G401 (cell line): ENCODE data around the gene MRPL55. TPM values are rescaled to one million over a fixed set of nuclear protein-coding genes. Genes with fewer than 3 reads are reported as not detected.
A peak's percentile ranks its signal among the peaks of the same experiment; 100 is the strongest.

Source experiments
- DNase-seq: peaks from one replicate; pipeline ENCODE4 v3.0.0-alpha.2; 2015; ENCODE audit warnings: low spot score
- in situ Hi-C: cut with HindIII; loops from 2 replicates; pipeline ENCODE4 v1.10.0; 2016; ENCODE audit warnings: low sequenced_read_pairs, mixed read lengths
- total RNA-seq: library from RNA; depleted of rRNA; stranded (reverse); fragments of >200 nt; shearing (Covaris generic); gene quantifications from 2 replicates; pipeline ENCODE4 v1.2.3, GENCODE V29; 2014

The MRPL55 gene
- total RNA-seq, 1 experiment from 2014 or later, result 103 TPM

DNA sequence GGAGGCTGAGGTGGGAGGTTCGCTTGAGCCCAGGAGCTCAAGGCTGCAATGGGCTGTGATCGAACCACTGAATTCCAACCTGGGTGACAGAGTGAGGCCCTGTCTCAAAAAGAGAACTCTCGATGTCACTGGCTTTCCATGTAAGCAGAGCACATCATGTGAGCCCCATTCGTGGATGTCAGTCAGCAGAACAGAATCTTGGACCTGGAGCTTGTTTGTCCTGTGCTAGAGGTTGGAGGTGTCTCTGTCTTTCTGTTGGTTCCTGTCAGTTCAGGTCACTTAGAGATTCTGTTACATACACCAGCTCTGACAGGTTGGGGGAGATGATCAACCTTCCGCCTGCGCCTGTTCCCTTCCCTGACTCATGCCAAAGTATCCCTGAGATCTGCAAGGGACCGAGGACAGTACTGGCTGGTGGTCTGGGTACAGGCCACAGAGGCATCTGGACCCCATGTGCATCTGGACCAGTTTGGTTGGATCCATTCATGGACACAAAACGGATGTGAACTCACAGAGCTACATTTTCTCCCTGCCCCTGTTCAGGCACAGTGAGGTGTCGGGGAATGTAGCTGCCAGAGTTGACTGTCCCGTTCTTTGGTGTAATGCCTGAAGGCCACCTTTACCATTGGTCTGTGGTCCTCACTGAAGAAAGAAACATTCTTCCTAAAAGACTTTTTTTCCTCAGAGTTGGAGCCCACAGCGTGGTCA, 16.6 kb downstream of the MRPL55 start:
- no peak for DNase-seq
- in situ Hi-C loops, result no loop called here

DNA sequence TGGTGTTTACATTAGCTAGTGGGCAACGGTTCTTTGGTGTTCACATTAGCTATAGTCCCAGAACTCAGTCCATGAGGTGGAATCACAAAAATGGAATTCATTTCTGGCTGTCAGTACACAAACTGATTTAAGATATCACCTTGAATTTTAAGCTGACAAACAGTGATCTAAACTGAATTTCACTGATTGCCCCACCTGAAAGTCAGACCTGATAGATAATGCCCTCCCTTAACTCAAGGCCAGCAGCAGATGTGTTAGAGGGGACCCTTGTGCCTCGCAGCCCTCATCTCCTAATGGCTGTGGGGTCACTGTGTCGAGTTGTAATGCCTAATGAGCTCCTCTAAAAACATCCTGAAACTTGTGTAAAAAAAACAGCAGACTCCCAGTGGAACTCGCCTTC, 18.0 kb downstream of the MRPL55 start:
- no peak for DNase-seq
- in situ Hi-C loops, result no loop called here

DNA sequence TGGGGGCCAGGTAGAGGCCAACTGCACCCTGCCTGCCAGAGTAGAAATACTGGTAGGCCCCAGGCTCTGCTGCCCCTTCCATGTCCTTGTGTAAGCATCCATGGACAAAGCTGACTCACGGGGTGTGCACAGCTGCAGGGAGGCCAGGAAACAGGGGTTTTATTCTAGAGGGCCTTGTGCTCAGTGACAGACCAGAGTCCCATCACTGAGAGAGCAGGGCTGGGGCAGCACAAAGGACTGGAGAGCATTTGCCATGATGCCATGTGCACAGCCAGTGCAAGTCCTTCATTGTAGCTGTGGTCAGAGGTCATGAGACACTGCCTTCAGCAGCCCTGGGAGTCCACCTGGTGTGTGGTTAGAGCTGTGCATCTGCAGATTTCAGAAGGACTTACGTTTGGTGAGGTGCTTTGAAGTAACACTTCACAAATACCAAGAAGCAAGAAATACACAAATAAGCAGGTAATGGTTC, 18.5 kb downstream of the MRPL55 start:
- DNase-seq, result no peak
- in situ Hi-C loops, result no loop called here

GRCh38 chr1:228089519-228090380, 19.3 kb downstream of the MRPL55 start:
- no peak for DNase-seq
- in situ Hi-C loops, result no loop called here

DNA sequence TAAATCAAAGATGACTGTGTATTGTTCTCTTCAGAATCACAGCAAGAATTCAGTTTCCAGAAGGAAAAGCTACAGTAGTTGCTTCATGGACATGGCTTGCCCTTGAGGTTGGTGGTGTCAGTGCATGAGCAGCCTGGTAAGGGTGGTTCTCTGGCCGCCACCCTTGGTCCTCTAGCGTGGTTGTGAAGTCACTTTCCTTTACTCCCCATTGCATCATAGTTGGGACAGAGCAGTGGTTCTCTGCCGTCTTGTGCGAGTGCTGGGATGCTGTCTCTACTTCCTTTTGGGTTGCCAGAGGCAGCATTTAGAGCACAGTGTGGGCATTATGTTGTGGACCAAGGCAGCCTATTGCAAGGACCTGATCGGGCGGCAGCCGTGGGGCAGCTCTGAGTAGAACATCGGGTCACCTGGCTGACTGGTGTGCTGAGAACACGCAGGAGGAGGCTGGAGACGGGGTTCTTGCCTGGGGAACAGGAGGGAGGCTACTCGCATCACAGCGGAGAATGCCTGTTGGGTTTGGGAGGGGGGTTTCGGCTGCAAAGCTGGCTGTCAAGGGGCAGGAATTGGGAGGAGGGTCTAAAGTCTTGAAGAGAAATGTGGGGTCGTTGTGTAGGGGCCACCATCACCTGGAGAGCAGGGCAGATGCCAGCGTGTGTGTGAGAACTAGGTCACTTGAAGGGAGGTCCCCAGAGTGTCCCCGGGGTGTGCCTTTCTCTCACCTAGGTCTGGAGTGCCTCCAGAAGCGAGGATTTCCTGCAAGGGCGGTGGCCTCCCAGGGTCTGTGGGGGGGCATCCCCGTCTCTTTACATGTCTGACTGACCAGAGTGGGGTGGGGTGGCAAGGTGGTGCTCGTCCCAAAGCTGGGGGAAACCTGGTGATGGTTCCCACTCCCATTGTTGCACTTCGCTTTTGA, 20.3 kb downstream of the MRPL55 start:
- in situ Hi-C loops, result no loop called here
- no peak for DNase-seq

GRCh38 chr1:228087771-228088251, 21.3 kb downstream of the MRPL55 start:
- in situ Hi-C loops, result no loop called here

GRCh38 chr1:228085287-228085951, 23.7 kb downstream of the MRPL55 start:
- in situ Hi-C loops, result no loop called here
- DNase-seq, result no peak

More at GRCh38 chr1:228087771-228088251, 21.3 kb downstream of the MRPL55 start:
- no peak for DNase-seq

- in situ Hi-C loops, result no loop called here
- DNase-seq, result no peak
These were observed 24.3 kb downstream of the MRPL55 start for GRCh38 chr1:228084797-228085196.

DNA sequence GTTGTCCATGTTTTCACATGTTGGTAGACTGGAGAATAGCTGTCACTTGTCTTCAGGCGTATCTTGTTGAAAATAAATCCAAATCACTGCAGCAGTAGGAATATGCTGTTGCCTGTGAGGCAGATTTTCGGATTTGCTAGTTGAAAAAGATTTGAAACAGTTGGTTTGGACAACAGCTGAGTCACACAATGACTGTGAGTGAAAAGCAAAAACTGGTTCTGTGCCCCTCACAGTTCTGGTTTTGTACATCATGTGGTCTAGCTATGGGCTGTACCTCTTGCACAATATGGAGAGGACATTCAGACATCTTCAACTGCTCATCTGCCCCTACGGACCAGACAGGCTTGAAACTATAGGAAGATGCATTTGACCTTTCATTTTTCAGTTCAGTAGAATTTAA, 24.8 kb downstream of the MRPL55 start:
- DNase-seq, result no peak
- in situ Hi-C loops, result no loop called here

DNA sequence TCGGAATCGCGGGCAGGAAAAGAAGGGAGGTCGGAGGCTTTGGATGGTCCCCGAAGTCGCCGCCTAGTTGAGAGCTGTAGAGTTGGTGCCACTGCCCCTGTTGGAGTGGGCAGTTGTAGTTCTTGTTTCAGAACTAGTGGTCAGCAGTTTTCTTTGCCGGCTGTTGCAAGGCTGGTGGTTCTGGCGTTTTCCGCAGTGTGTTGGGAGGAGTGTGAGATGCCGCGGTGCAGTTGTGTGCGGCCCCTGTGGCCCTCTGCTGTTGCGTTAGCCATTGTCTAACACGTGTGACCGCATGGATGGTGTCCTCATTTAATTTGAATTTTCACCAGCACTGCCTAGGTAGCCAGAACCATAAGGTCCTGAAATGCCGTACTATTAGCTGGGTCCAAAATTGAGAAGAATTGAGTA, 25.2 kb downstream of the MRPL55 start:
- no peak for DNase-seq
- in situ Hi-C loops, result no loop called here

DNA sequence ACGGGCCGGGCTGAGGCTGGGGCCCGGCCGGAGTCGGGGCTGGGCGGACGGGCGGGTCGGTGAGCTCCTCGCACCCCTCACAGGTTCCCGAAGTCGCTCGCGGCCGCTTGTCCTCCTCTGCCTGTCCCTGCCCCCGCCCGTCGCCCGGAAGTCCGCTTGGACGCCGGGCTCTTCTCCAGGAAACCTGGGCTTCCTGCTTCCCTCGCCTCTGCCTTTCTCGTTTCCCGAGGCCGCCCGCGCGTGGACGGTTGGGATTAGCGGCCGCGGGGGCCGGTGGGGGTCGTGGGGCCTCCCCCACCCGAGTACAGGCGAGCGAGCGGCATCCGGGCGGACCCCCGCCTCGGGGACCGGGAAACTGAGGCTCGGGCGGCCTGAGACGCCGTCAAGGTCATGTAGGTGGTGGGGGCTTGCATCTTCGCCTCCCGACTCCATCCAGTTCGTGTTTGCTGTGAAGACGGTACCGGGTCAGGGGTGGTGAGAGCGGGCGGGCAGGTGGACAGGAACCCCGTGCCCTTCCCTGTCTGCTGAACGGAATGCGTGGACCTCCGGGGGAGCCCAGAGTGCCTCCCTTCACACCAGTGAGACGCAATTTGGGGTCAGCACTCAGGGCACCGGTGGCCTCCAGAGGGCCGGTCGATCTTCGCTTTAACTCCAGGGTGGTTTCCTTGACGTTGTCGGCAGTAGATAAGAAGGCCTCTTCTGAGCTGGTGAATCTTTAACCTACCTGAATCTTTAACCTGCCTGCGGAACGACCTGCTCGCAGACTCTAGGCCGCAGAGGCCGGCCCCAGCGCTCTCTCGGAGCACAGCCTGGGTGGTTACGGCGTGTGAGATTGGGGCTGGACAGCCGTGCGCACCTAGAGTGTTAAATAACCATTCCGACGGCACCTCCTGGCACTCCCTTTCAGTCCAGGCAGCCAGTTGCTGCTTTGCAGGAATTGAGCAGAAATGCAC, 25.9 kb downstream of the MRPL55 start:
- in situ Hi-C loops, result no loop called here
- peak; percentile 44 for DNase-seq

GRCh38 chr1:228082214-228082917, 26.7 kb downstream of the MRPL55 start, which contains the start of gene ARF1:
ARF1 (plus strand) TSS chr1:228082708; CDS start chr1:228097115, 14,407 bp downstream.
- in situ Hi-C loops, result no loop called here
- peak; percentile 92 for DNase-seq

DNA sequence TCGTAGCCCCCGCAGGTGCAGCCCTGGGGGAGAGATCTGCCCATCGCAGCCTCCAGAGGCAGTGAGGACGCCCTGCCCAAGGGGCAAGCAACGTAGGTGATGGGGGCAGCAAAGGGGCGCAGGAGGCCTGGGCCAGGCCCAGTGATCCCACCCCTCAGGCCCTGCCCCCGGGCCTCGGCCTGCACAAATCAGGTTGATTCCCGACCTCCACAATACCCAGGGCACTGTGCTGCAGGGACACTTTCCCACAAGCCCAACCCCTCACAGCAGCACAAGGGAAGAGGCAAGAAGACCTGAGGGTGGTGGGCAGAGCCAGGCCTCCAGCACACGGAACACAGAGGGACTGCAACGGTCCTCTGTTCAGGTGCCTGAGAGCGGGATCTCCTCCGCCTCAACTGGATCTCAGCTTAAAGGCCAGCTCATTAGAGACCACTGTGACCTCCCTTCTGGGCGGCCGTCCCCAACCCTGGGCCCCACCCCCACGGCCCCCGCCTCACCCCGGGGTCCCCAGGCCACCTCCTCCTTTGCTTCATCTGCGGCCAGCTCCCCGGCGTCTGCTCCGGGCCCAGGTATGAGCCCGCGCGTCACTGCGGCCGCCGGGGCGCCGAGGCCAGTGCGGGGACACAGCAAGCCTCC, 27.4 kb downstream of the MRPL55 start:
- DNase-seq, result peak; percentile 30
- in situ Hi-C loops, result no loop called here

- no peak for DNase-seq
- in situ Hi-C loops, result no loop called here
These were observed 28.0 kb downstream of the MRPL55 start for GRCh38 chr1:228081144-228081543.

DNA sequence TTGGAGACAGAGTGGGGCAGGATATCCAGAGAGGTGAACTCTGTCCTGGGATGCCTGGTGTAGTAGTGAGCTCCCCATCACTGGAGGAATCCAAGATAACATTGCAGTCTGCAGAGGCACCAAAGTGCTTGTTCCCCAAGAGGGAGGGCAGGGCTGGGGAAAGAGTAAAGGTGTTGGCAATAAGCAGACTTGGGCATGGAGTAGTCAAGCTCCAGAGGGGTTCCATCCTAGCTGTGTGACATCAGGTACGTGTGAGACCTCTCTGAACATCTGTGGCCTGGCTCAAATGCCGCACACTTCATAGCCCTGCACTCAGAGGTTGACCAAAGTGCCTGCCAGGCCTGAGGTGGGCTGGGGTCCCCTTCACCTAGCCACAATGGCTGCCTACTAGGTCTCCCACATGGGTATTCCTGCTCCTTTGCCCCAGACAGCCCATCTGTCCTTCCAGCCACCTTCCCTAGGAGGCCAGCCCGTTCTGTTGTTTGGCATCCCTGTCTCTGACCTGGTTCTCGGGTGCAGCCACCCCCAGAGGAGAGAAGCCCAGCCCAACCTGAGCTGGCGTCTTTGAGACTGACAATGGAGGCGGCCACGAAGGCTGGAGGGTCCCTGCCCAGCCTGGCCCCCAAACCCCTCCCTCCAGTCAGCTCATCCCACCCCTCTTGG, 29.4 kb downstream of the MRPL55 start:
- DNase-seq, result no peak
- in situ Hi-C loops, result no loop called here

DNA sequence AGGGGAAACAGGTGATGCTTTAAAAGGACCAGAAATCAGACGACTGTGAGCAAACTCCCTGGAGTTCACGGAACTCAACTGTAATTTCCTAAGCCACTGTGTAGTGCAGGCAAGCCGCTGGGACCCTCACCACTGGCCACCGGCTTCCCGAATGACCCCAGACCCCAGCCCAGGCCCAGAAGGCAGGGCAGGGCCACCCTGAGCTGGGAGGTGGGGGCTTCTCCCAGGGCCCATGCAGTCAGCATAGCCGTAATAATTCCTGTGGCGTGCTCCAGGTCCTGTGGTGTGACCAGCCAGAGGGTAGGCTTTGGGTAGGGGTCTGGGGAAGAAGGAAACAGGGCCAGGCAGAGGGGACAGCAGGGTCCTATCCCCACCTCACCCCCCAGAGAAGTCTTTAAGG, 30.1 kb downstream of the MRPL55 start:
- in situ Hi-C loops, result no loop called here
- DNase-seq, result no peak
